Stimulated activated CD8-positive, alpha-beta memory T cell treated with anti-CD3 and anti-CD28 coated beads, Interleukin-2, amount 100 ng/mL, for 48 hours (primary cell): ENCODE results near the gene CCNJ.
"Not testable (repeated sequence)": the region's sequence is repeated elsewhere in the genome, so short reads cannot be mapped to it uniquely, and the experiment has no call there.

Source experiments
- DNase-seq, 2 donors: peaks; one replicate each; pipeline ENCODE4 v3.0.0-alpha.2; 2020; ENCODE audit warnings: low read depth in 2 of 2

CCNJ gene

GRCh38 chr10:96043033-96043892, at the start of gene CCNJ:
Gene CCNJ (plus strand): TSS chr10:96043583. CDS start chr10:96044394, 811 bp downstream.
- DNase-seq = peak; percentile 68 to 79

GRCh38 chr10:95994376-95994775, 49.0 kb upstream of the CCNJ start:
- not testable (repeated sequence) for DNase-seq

GRCh38 chr10:95998255-95998784, 45.1 kb upstream of the CCNJ start:
- DNase-seq = no peak

GRCh38 chr10:96013956-96014355, 29.4 kb upstream of the CCNJ start:
- DNase-seq = no peak

- DNase-seq = no peak
Observed at GRCh38 chr10:96014473-96015102, 28.8 kb upstream of the CCNJ start.

- no peak for DNase-seq
Observed at GRCh38 chr10:96017191-96017687, 26.1 kb upstream of the CCNJ start.

GRCh38 chr10:96021332-96021731, 22.1 kb upstream of the CCNJ start:
- no peak for DNase-seq

- DNase-seq = no peak
Observed at GRCh38 chr10:96022739-96023138, 20.6 kb upstream of the CCNJ start.

GRCh38 chr10:96023168-96023567, 20.2 kb upstream of the CCNJ start:
- no peak for DNase-seq

- no peak for DNase-seq
Observed at GRCh38 chr10:96025566-96025965, 17.8 kb upstream of the CCNJ start.

GRCh38 chr10:96034625-96035024, 8.8 kb upstream of the CCNJ start:
- no peak for DNase-seq

- no peak for DNase-seq
Observed at GRCh38 chr10:96038476-96039387, 4.7 kb upstream of the CCNJ start.

GRCh38 chr10:96041146-96041545, 2.2 kb upstream of the CCNJ start:
- no peak for DNase-seq

GRCh38 chr10:96043893-96044715, 721 bp downstream of the CCNJ start:
- peak; percentile 18 to 34 for DNase-seq

- DNase-seq = no peak
Observed at GRCh38 chr10:96044736-96045135, 1.4 kb downstream of the CCNJ start.

- no peak for DNase-seq
Observed at GRCh38 chr10:96046546-96046945, 3.2 kb downstream of the CCNJ start.

GRCh38 chr10:96047004-96047649, 3.7 kb downstream of the CCNJ start:
- DNase-seq = no peak

- DNase-seq = not testable (repeated sequence)
Observed at GRCh38 chr10:96047925-96048324, 4.5 kb downstream of the CCNJ start.

- DNase-seq = no peak
Observed at GRCh38 chr10:96049340-96049739, 6.0 kb downstream of the CCNJ start.

GRCh38 chr10:96053985-96054384, 10.6 kb downstream of the CCNJ start:
- no peak for DNase-seq
